Right atrium auricular region (tissue), 2 donors: ENCODE data around the gene NAA20. TPM values are rescaled to one million over a fixed set of nuclear protein-coding genes. Genes with fewer than 3 reads are reported as not detected.

Experiments used
- DNase-seq: peaks from one replicate; pipeline ENCODE4 v3.0.0-alpha.2; 2019; ENCODE audit warnings: low spot score
- H3K27ac ChIP-seq, 2 donors: fragments of 200-600 bp; sonication (generic); 1 replicate in 1 of 2; 2 replicates in 1 of 2; pipeline ENCODE4 v1.5.1; 2016 to 2019
- H3K27me3 ChIP-seq, 2 donors: fragments of 200-600 bp; sonication (generic); one replicate each; pipeline versions ENCODE4 v1.5.1 to v1.6.0; 2017 to 2019
- H3K36me3 ChIP-seq: fragments of 200-600 bp; sonication (generic); one replicate; pipeline ENCODE4 v1.5.1; 2016
- H3K4me1 ChIP-seq, 2 donors: fragments of 200-600 bp; sonication (generic); one replicate each; pipeline versions ENCODE4 v1.5.1 to v1.6.0; 2017 to 2019
- H3K4me3 ChIP-seq, 2 donors: fragments of 200-600 bp; sonication (generic); 1 replicate in 1 of 2; 2 replicates in 1 of 2; pipeline ENCODE4 v1.5.1; 2017 to 2019; ENCODE audit warnings: mild to moderate bottlenecking in 1 of 2, moderate library complexity in 1 of 2
- H3K9me3 ChIP-seq, 2 donors: fragments of 200-600 bp; sonication (generic); one replicate each; pipeline ENCODE4 v1.5.1; 2019
- CTCF ChIP-seq, 2 donors: fragments of 200-600 bp; sonication (generic); IDR thresholded peaks; one replicate each; pipeline ENCODE4 v1.5.1; 2019; ENCODE audit warnings: antibody characterized with exemption in 2 of 2
- total RNA-seq, 2 donors: library from RNA; depleted of rRNA; stranded (reverse); fragments of >200 nt; gene quantifications; one replicate each; pipeline ENCODE4 v1.1.0, GENCODE V29; 2016

The NAA20 gene
- total RNA-seq, 2 donors from 2014 or later: 32.2 to 33.8 TPM

GRCh38 chr20:20070871-20071726 lies 53.9 kb downstream of the NAA20 start:
- Histone ChIP-seq H3K4me1 (no peaks in the 10 kb centered on the region), H3K9me3 (no peaks in the 10 kb centered on the region), H3K4me3 (no peak overlapping the region), H3K27me3 (no peaks in the 10 kb centered on the region), H3K36me3 (no peaks in the 10 kb centered on the region), H3K27ac (peak overlapping the region in 1 of 2 donors; percentile 22)
- DNase-seq: no peak
- TF ChIP-seq CTCF (IDR thresholded peaks at IDR 0.05): no peak

GRCh38 chr20:20073801-20074371 lies 56.7 kb downstream of the NAA20 start:
- H3K4me1 ChIP-seq: no peaks in the 10 kb centered on the region
- DNase-seq: no peak
- no peak overlapping the region for H3K27ac ChIP-seq
- no peaks in the 10 kb centered on the region for H3K9me3 ChIP-seq
- H3K36me3 ChIP-seq: no peaks in the 10 kb centered on the region
- no peaks in the 10 kb centered on the region for H3K27me3 ChIP-seq
- no peak overlapping the region for H3K4me3 ChIP-seq
- TF ChIP-seq CTCF (IDR thresholded peaks at IDR 0.05): no peak

- Histone ChIP-seq H3K27ac (no peak overlapping the region), H3K4me3 (no peak overlapping the region), H3K36me3 (no peaks in the 10 kb centered on the region), H3K9me3 (no peaks in the 10 kb centered on the region), H3K27me3 (no peaks in the 10 kb centered on the region), H3K4me1 (no peaks in the 10 kb centered on the region)
- no peak for TF ChIP-seq CTCF (IDR thresholded peaks at IDR 0.05)
- no peak for DNase-seq
Measured at GRCh38 chr20:20075032-20075431, 57.9 kb downstream of the NAA20 start.

GRCh38 chr20:20076297-20077065 lies 59.3 kb downstream of the NAA20 start:
- no peaks in the 10 kb centered on the region for H3K4me1 ChIP-seq
- no peak overlapping the region for H3K27ac ChIP-seq
- H3K9me3 ChIP-seq: no peaks in the 10 kb centered on the region
- peaks cover 0 to 2% of the 10 kb centered on the region in 2 donors for H3K27me3 ChIP-seq
- no peak for TF ChIP-seq CTCF (IDR thresholded peaks at IDR 0.05)
- DNase-seq: no peak
- H3K4me3 ChIP-seq: no peak overlapping the region
- H3K36me3 ChIP-seq: no peaks in the 10 kb centered on the region

- no peak for DNase-seq
- Histone ChIP-seq H3K4me1 (no peaks in the 10 kb centered on the region), H3K27ac (no peak overlapping the region), H3K4me3 (no peak overlapping the region), H3K27me3 (peaks cover 0 to 7% of the 10 kb centered on the region in 2 donors), H3K36me3 (no peaks in the 10 kb centered on the region), H3K9me3 (no peaks in the 10 kb centered on the region)
- no peak for TF ChIP-seq CTCF (IDR thresholded peaks at IDR 0.05)
Measured at GRCh38 chr20:20078041-20078440, 60.9 kb downstream of the NAA20 start.
